NB4 (cell line): ENCODE measurements around the gene SULT4A1.

Source experiments
- TF ChIP-seq, protein P1 (sequence below): IDR thresholded peaks from one replicate; pipeline ENCODE4 v1.5.1; 2012; ENCODE audit warnings: low read depth, low read length
- TF ChIP-seq, protein P2 (sequence below): IDR thresholded peaks from 2 replicates; pipeline ENCODE4 v1.6.1; 2011; ENCODE audit warnings: low read depth, low read length

DNA sequence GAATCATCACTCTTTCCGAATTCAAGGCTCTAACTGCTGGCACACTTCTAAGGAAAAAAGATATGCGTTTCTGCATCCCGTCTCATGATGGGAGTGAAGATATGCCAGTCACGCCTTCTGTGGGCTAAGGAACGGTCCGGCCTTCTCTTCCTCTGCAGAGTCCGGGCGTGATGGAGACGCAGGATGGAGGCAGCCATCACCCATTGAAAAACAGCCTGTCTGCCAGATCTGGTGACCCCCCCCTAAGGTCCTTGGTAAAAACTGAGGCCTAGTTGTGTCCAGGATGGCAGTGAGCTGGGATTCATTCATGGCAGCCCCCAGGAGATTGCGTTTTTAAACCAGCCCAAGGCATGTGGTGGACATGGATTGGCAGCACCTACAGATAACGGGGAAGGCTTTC lies 43.3 kb downstream of the SULT4A1 start:
- TF ChIP-seq, protein P1, sequence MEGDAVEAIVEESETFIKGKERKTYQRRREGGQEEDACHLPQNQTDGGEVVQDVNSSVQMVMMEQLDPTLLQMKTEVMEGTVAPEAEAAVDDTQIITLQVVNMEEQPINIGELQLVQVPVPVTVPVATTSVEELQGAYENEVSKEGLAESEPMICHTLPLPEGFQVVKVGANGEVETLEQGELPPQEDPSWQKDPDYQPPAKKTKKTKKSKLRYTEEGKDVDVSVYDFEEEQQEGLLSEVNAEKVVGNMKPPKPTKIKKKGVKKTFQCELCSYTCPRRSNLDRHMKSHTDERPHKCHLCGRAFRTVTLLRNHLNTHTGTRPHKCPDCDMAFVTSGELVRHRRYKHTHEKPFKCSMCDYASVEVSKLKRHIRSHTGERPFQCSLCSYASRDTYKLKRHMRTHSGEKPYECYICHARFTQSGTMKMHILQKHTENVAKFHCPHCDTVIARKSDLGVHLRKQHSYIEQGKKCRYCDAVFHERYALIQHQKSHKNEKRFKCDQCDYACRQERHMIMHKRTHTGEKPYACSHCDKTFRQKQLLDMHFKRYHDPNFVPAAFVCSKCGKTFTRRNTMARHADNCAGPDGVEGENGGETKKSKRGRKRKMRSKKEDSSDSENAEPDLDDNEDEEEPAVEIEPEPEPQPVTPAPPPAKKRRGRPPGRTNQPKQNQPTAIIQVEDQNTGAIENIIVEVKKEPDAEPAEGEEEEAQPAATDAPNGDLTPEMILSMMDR, result no peak
- TF ChIP-seq, protein P2, sequence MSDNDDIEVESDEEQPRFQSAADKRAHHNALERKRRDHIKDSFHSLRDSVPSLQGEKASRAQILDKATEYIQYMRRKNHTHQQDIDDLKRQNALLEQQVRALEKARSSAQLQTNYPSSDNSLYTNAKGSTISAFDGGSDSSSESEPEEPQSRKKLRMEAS, result no peak
